Measurements from ENCODE around the gene USP12. TPM values are rescaled to one million over a fixed set of nuclear protein-coding genes. Genes with fewer than 3 reads are reported as not detected.
"Not testable (repeated sequence)": the region's sequence is repeated elsewhere in the genome, so short reads cannot be mapped to it uniquely, and the experiment has no call there.

The USP12 gene
- total RNA-seq, 2 donors from 2014 or later: 22.6 to 40.5 TPM

DNA sequence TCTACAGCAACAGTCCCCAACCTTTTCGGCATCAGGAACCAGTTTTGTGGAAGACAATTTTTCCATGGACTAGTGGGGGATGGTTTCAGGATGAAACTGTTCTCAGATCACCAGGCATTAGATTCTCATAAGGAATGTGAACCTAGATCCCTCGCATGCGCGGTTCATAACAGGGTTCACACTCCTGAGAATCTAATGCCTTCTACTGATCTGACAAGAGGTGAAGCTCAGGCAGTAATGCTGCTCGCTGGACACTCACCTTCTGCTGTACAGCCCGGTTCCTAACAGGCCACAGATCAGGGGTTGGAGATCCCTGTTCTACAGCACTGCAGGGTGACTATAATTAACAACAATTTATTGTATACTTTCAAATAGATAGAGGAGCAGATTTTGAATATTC lies 21.9 kb downstream of the USP12 start:
- no peaks in the 10 kb centered on the region for H3K9me3 ChIP-seq
- DNase-seq (ENCODE audit: low spot score): no peak
- H3K4me1 ChIP-seq (ENCODE audit: control insufficient read depth in 1 of 2, low read depth in 2 of 2): peaks cover 13 to 18% of the 10 kb centered on the region in 2 donors
- no peak overlapping the region for H3K4me3 ChIP-seq
- TF ChIP-seq, protein P1, sequence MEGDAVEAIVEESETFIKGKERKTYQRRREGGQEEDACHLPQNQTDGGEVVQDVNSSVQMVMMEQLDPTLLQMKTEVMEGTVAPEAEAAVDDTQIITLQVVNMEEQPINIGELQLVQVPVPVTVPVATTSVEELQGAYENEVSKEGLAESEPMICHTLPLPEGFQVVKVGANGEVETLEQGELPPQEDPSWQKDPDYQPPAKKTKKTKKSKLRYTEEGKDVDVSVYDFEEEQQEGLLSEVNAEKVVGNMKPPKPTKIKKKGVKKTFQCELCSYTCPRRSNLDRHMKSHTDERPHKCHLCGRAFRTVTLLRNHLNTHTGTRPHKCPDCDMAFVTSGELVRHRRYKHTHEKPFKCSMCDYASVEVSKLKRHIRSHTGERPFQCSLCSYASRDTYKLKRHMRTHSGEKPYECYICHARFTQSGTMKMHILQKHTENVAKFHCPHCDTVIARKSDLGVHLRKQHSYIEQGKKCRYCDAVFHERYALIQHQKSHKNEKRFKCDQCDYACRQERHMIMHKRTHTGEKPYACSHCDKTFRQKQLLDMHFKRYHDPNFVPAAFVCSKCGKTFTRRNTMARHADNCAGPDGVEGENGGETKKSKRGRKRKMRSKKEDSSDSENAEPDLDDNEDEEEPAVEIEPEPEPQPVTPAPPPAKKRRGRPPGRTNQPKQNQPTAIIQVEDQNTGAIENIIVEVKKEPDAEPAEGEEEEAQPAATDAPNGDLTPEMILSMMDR (IDR thresholded peaks at IDR 0.05): no peak
- no peaks in the 10 kb centered on the region for H3K27me3 ChIP-seq (replicated peaks; ENCODE audit: insufficient read depth)
- H3K27ac ChIP-seq: no peak overlapping the region
- H3K36me3 ChIP-seq: no peaks in the 10 kb centered on the region
- no peak for ATAC-seq (ENCODE audit: insufficient number of reproducible peaks, low FRiP score, low read depth)

DNA sequence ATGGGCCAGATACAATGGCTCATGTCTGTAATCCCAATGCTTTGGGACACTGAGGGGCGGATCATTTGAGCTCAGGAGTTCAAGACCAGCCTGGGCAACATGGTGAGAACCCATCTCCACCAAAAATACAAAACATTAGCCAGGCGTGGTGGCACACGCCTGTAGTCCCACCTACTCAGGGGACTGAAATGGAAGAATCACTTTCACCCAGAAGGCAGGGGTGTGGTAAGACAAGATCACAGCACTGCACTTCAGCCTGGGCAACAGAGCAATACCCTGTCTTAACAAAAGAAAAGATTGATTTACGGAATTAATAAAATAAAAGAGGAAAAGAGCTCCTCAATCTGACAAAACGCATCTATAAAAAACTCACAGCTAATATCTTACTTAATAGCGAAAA lies 22.7 kb downstream of the USP12 start:
- H3K4me1 ChIP-seq (ENCODE audit: control insufficient read depth in 1 of 2, low read depth in 2 of 2): peaks cover 13 to 18% of the 10 kb centered on the region in 2 donors
- H3K9me3 ChIP-seq: no peaks in the 10 kb centered on the region
- ATAC-seq (ENCODE audit: insufficient number of reproducible peaks, low FRiP score, low read depth) (no peak), DNase-seq (ENCODE audit: low spot score) (no peak)
- no peaks in the 10 kb centered on the region for H3K36me3 ChIP-seq
- TF ChIP-seq, protein P1 (IDR thresholded peaks at IDR 0.05): no peak
- H3K4me3 ChIP-seq: no peak overlapping the region
- no peak overlapping the region for H3K27ac ChIP-seq
- no peaks in the 10 kb centered on the region for H3K27me3 ChIP-seq (replicated peaks; ENCODE audit: insufficient read depth)

DNA sequence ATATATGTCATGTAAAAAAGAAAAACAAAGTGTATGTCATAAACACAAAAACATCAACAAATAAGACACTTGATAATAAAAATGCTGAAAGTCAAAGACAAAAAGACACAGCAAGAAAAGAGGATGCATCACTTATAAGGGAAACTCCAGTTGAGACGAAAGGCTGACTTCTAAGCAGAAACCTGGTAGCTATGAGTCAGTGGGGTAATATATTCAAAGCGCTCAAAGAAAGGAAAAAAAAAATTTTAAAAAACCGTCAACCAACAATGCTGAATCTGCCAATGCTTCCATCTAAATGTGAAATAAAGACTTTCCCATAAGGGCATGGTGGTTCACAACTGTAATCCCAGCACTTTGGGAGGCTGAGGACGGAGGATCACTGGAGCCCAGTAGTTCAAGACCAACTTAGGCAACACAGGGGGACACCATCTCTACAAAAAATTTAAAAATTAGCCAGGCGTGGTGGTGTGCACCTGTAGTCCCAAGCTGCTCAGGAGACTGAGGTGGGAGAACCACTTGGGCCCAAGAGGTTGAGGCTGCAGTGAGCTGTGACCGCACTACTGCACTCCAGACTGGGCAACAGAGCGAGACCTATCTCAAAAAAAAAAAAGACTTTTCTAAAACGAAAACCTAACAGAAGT lies 24.0 kb downstream of the USP12 start:
- no peak overlapping the region for H3K4me3 ChIP-seq
- ATAC-seq (ENCODE audit: insufficient number of reproducible peaks, low FRiP score, low read depth) (no peak), DNase-seq (ENCODE audit: low spot score) (no peak)
- TF ChIP-seq, protein P1 (IDR thresholded peaks at IDR 0.05): no peak
- no peaks in the 10 kb centered on the region for H3K36me3 ChIP-seq
- H3K27me3 ChIP-seq (replicated peaks; ENCODE audit: insufficient read depth): no peaks in the 10 kb centered on the region
- H3K27ac ChIP-seq: no peak overlapping the region
- H3K4me1 ChIP-seq (ENCODE audit: control insufficient read depth in 1 of 2, low read depth in 2 of 2): peaks cover 13 to 18% of the 10 kb centered on the region in 2 donors
- H3K9me3 ChIP-seq: no peaks in the 10 kb centered on the region

DNA sequence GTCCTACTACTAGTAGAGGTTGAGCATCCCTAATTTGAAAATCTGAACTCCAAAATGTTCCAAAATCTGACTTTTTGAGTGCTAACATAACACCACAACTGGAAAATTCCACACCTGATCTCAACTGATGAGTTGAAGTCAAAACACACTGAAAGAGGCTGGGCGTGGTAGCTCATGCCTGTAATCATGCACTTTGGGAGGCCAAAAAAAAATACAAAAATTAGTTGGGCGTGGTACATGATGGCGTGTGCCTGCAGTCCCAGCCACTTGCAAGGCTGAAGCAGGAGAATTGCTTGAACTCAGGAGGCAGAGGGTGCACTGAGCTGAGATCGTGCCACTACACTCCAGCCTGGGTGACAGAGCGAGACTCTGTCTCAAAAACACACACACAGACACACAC lies 29.9 kb downstream of the USP12 start:
- Histone ChIP-seq H3K27me3 (replicated peaks; ENCODE audit: insufficient read depth) (no peaks in the 10 kb centered on the region), H3K36me3 (no peaks in the 10 kb centered on the region), H3K27ac (no peak overlapping the region), H3K9me3 (no peaks in the 10 kb centered on the region), H3K4me1 (ENCODE audit: control insufficient read depth in 1 of 2, low read depth in 2 of 2) (peaks cover 14 to 16% of the 10 kb centered on the region in 2 donors), H3K4me3 (no peak overlapping the region)
- ATAC-seq (ENCODE audit: insufficient number of reproducible peaks, low FRiP score, low read depth) (no peak), DNase-seq (ENCODE audit: low spot score) (no peak)
- TF ChIP-seq, protein P1 (IDR thresholded peaks at IDR 0.05): no peak

DNA sequence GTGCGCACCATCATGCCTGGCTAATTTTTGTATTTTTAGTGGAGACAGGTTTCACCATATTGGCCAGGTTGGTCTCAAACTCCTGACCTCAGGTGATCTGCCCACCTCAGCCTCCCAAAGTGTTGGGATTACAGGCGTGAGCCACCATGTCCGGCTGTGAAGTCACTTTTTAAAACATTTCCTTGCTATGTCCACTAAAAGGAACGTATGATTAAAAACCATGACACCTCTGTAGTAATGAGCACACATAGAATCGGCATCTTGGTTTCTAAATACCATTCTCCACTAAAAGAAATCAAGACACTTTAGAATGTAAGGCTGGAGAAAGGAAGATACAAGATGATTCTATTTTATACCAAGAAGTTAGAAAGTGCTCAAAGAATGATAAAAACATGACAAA lies 30.5 kb downstream of the USP12 start:
- not testable (repeated sequence) for DNase-seq (ENCODE audit: low spot score); H3K4me3 ChIP-seq; H3K36me3 ChIP-seq; H3K27ac ChIP-seq; H3K27me3 ChIP-seq (replicated peaks; ENCODE audit: insufficient read depth); H3K9me3 ChIP-seq; ATAC-seq (ENCODE audit: insufficient number of reproducible peaks, low FRiP score, low read depth)
- H3K4me1 ChIP-seq (ENCODE audit: control insufficient read depth in 1 of 2, low read depth in 2 of 2): peaks cover 11% of the 10 kb centered on the region in 2 donors

DNA sequence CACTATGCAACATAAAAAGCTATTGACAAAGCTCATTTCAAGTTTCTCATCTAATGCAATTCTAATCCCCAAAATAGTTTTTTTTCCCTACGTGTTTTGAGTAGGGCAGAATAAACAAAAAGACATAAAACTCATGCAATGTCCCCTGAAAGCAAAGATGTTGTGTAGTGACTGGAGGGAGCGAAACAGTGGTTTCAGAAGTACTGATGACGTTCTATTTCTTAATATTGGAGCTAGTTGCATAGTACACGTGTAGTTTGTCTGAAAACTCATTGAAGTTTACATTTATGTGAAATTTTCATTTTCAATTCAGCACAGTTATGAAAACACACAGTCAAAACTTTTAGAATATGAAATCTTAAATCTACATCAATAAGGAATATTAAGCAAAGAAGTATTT lies 31.6 kb downstream of the USP12 start:
- ATAC-seq (ENCODE audit: insufficient number of reproducible peaks, low FRiP score, low read depth) (no peak), DNase-seq (ENCODE audit: low spot score) (no peak)
- H3K4me1 ChIP-seq (ENCODE audit: control insufficient read depth in 1 of 2, low read depth in 2 of 2): peaks cover 11% of the 10 kb centered on the region in 2 donors
- H3K4me3 ChIP-seq: no peak overlapping the region
- H3K36me3 ChIP-seq: no peaks in the 10 kb centered on the region
- H3K27ac ChIP-seq: no peak overlapping the region
- H3K27me3 ChIP-seq (replicated peaks; ENCODE audit: insufficient read depth): no peaks in the 10 kb centered on the region
- TF ChIP-seq, protein P1 (IDR thresholded peaks at IDR 0.05): no peak
- H3K9me3 ChIP-seq: no peaks in the 10 kb centered on the region
